H1 (cell line): Measurements from ENCODE around the gene ASB13. TPM values are rescaled to one million over a fixed set of nuclear protein-coding genes. Genes with fewer than 3 reads are reported as not detected.
"Not testable (repeated sequence)": the region's sequence is repeated elsewhere in the genome, so short reads cannot be mapped to it uniquely, and the experiment has no call there.

Source experiments
- CTCF ChIA-PET: fragments of 300-600 bp; sonication (Branson Sonifier 250); formaldehyde crosslinking; loops from one replicate; lab custom pipeline; 2021; ENCODE audit not compliant: partially characterized antibody; lab: Charles Lee
- POLR2A ChIA-PET: fragments of 300-600 bp; sonication (Branson Sonifier 250); formaldehyde crosslinking; loops from one replicate; lab custom pipeline; 2021; ENCODE audit warnings: inconsistent platforms; ENCODE audit not compliant: partially characterized antibody; lab: Charles Lee
- DNase-seq, 2 experiments: peaks; one replicate each; pipeline versions ENCODE4 v3.0.0 to v3.0.0-alpha.2; 2010 to 2022; ENCODE audit warnings: low spot score in 2 of 2, low read depth in 1 of 2, mixed read lengths in 1 of 2
- FAIRE-seq: peaks from 2 replicates; lab custom pipeline; 2011; peaks lifted over from hg19 to GRCh38; lab: Jason Lieb, UNC
- H2AFZ ChIP-seq: 2 replicates; pipeline ENCODE4 v1.8.1; 2012; ENCODE audit warnings: low read length, inconsistent platforms
- H2AK5ac ChIP-seq: 2 replicates; pipeline ENCODE4 v1.6.1; 2013; ENCODE audit warnings: low read depth, low read length
- H2BK120ac ChIP-seq: replicated peaks from 2 replicates; pipeline ENCODE3; 2013; ENCODE audit warnings: low read depth, low read length, inconsistent platforms
- H2BK12ac ChIP-seq: 2 replicates; pipeline ENCODE4 v1.6.1; 2013; ENCODE audit warnings: low read depth, low read length
- H2BK15ac ChIP-seq: 2 replicates; pipeline ENCODE4 v1.6.1; 2013; ENCODE audit warnings: low read length
- H2BK20ac ChIP-seq: 2 replicates; pipeline ENCODE4 v1.6.1; 2013; ENCODE audit warnings: low read length
- H2BK5ac ChIP-seq: 2 replicates; pipeline ENCODE4 v1.6.1; 2013; ENCODE audit warnings: low read depth, low read length
- H3K14ac ChIP-seq: 2 replicates; pipeline ENCODE4 v1.6.1; 2013; ENCODE audit warnings: inconsistent platforms; ENCODE audit not compliant: insufficient read length
- H3K18ac ChIP-seq: 2 replicates; pipeline ENCODE4 v1.6.1; 2013; ENCODE audit warnings: low read length; ENCODE audit errors: extremely low read depth
- H3K23ac ChIP-seq: 2 replicates; pipeline ENCODE4 v1.6.1; 2013; ENCODE audit warnings: inconsistent platforms; ENCODE audit not compliant: insufficient read length
- H3K23me2 ChIP-seq: 2 replicates; pipeline ENCODE4 v1.6.1; 2013; ENCODE audit warnings: low read depth, low read length
- H3K27ac ChIP-seq: 2 replicates; pipeline ENCODE4 v1.6.1; 2011; ENCODE audit warnings: low read depth, low read length, inconsistent platforms
- H3K27me3 ChIP-seq, 4 experiments: replicated peaks in 1 of 4; 1 replicate in 1 of 4; 2 replicates in 3 of 4; pipeline versions ENCODE4 v1.6.1 to v1.8.1; 2011 to 2013; ENCODE audit warnings: low read length in 3 of 4, mild to moderate bottlenecking in 3 of 4, inconsistent platforms in 2 of 4, mixed read lengths in 2 of 4, moderate library complexity in 1 of 4; ENCODE audit not compliant: control insufficient read depth in 3 of 4, insufficient read depth in 3 of 4; ENCODE audit errors: extremely low read depth in 1 of 4
- H3K36me3 ChIP-seq, 4 experiments: 2 replicates each; pipeline versions ENCODE4 v1.6.1 to v1.8.1; 2011 to 2013; ENCODE audit warnings: mild to moderate bottlenecking in 4 of 4, low read length in 3 of 4, moderate library complexity in 2 of 4, control low read depth in 1 of 4, inconsistent platforms in 1 of 4; ENCODE audit not compliant: insufficient read depth in 4 of 4, control insufficient read depth in 2 of 4
- H3K4ac ChIP-seq: replicated peaks from 2 replicates; pipeline ENCODE3; 2013; ENCODE audit warnings: low read length, low read depth, mixed read lengths, inconsistent platforms; ENCODE audit not compliant: insufficient read length
- H3K4me1 ChIP-seq, 4 experiments: replicated peaks in 1 of 4; 1 replicate in 1 of 4; 2 replicates in 3 of 4; pipeline versions ENCODE4 v1.6.1 to v1.8.1; 2011 to 2013; ENCODE audit warnings: low read length in 3 of 4, inconsistent platforms in 2 of 4, mixed read lengths in 1 of 4; ENCODE audit not compliant: insufficient read depth in 4 of 4, control insufficient read depth in 3 of 4
- H3K4me2 ChIP-seq, 2 experiments: 2 replicates each; pipeline versions ENCODE4 v1.6.1 to v1.8.1; 2011 to 2013; ENCODE audit warnings: low read depth in 2 of 2, low read length in 2 of 2, control low read depth in 1 of 2, inconsistent platforms in 1 of 2, mild to moderate bottlenecking in 1 of 2; ENCODE audit not compliant: insufficient read depth in 1 of 2
- H3K4me3 ChIP-seq, 4 experiments: fragments of 200-600, 300-600 bp in 1 of 4; sonication (generic), shearing (Covaris generic), sonication (Bioruptor Twin) in 1 of 4; 2 replicates each; pipeline versions ENCODE4 v1.5.1 to v1.8.1; 2011 to 2016; ENCODE audit warnings: low read length in 4 of 4, low read depth in 3 of 4, control low read depth in 2 of 4, inconsistent platforms in 2 of 4, mild to moderate bottlenecking in 2 of 4, mixed read lengths in 1 of 4, moderate library complexity in 1 of 4; ENCODE audit not compliant: insufficient read depth in 2 of 4; ENCODE audit errors: extremely low read depth in 1 of 4
- H3K56ac ChIP-seq: replicated peaks from 2 replicates; pipeline ENCODE3; 2013; ENCODE audit warnings: low read depth, mild to moderate bottlenecking, mixed read lengths, low read length, inconsistent platforms; ENCODE audit not compliant: insufficient read length
- H3K79me1 ChIP-seq: 2 replicates; pipeline ENCODE4 v1.6.1; 2013; ENCODE audit warnings: low read depth, low read length, control low read depth
- H3K79me2 ChIP-seq, 2 experiments: 2 replicates each; pipeline versions ENCODE4 v1.6.1 to v1.8.1; 2012 to 2013; ENCODE audit warnings: low read length in 2 of 2, mild to moderate bottlenecking in 2 of 2, inconsistent platforms in 1 of 2; ENCODE audit not compliant: insufficient read depth in 2 of 2, control insufficient read depth in 1 of 2
- H3K9ac ChIP-seq, 4 experiments: replicated peaks in 1 of 4; 1 replicate in 1 of 4; 2 replicates in 3 of 4; pipeline versions ENCODE4 v1.6.1 to v1.8.1; 2011 to 2013; ENCODE audit warnings: low read depth in 3 of 4, low read length in 3 of 4, control low read depth in 2 of 4, mild to moderate bottlenecking in 2 of 4, moderate library complexity in 2 of 4, inconsistent platforms in 1 of 4; ENCODE audit errors: extremely low read depth in 1 of 4
- H3K9me3 ChIP-seq, 2 experiments: 2 replicates each; pipeline versions ENCODE4 v1.6.1 to v1.8.1; 2012 to 2013; ENCODE audit warnings: mild to moderate bottlenecking in 2 of 2, moderate library complexity in 2 of 2, control low read depth in 1 of 2, inconsistent platforms in 1 of 2, low read depth in 1 of 2, low read length in 1 of 2, mixed read lengths in 1 of 2; ENCODE audit not compliant: insufficient read depth in 2 of 2
- H4K20me1 ChIP-seq, 2 experiments: replicated peaks in 1 of 2; 2 replicates each; pipeline versions ENCODE3 to v1.8.1; 2011 to 2013; ENCODE audit warnings: inconsistent platforms in 2 of 2, low read length in 2 of 2, mild to moderate bottlenecking in 1 of 2; ENCODE audit not compliant: insufficient read depth in 2 of 2, control insufficient read depth in 1 of 2
- H4K5ac ChIP-seq: 2 replicates; pipeline ENCODE4 v1.6.1; 2013; ENCODE audit warnings: low read length, low read depth, mixed read lengths, inconsistent platforms; ENCODE audit not compliant: insufficient read length
- H4K8ac ChIP-seq: 2 replicates; pipeline ENCODE4 v1.8.0; 2013; ENCODE audit warnings: mild to moderate bottlenecking, moderate library complexity, low read length, inconsistent platforms; ENCODE audit not compliant: insufficient read depth; ENCODE audit errors: extremely low read depth
- H4K91ac ChIP-seq: replicated peaks from 2 replicates; pipeline ENCODE3; 2013; ENCODE audit warnings: low read length, mixed read lengths, inconsistent platforms; ENCODE audit not compliant: insufficient read length
- WGBS, 2 experiments: shearing (Covaris generic) in 1 of 2; methylation state at CpG; one replicate each; pipeline versions ENCODE4 v1.1.6 to v1.1.7; 2013 to 2015; ENCODE audit warnings: low lambda C conversion rate in 2 of 2, mixed read lengths in 2 of 2, inconsistent platforms in 1 of 2, low coverage in 1 of 2, missing lambda C conversion rate in 1 of 2; ENCODE audit not compliant: insufficient replicate concordance in 2 of 2, insufficient coverage in 1 of 2, insufficient read length in 1 of 2; ENCODE audit errors: extremely low coverage in 1 of 2, missing lambda C conversion rate in 1 of 2; 5-methylcytosine and 5-hydroxymethylcytosine counted together
- polyA plus RNA-seq, 7 experiments: library from polyadenylated mRNA; depleted of rRNA in 3 of 7; stranded (reverse) in 5 of 7; unstranded in 2 of 7; fragments of >200 nt in 5 of 7; fragments of 200-250 nt in 2 of 7; gene quantifications; 1 replicate in 5 of 7; 2 replicates in 1 of 7; 4 replicates in 1 of 7; pipeline versions ENCODE4 v1.2.1 to v1.2.3, GENCODE V29; 2011 to 2013; ENCODE audit warnings: missing spikeins in 2 of 7, mixed read lengths in 2 of 7
- total RNA-seq: library from RNA; stranded (reverse); fragmentation: NEBNext Ultra II Directional; extraction: Animal tissue kit (Norgen Biotek cat#: 25700); gene quantifications from 2 replicates; pipeline ENCODE4 v1.2.1, GENCODE V29; 2021

ASB13 gene
- total and polyA plus RNA-seq, 2 of the 8 experiments (the other 6 are each of a cell fraction or from before 2014, with no cell fraction given) = 12.3 to 20.2 TPM

GRCh38 chr10:5621371-5621770 is 45.0 kb downstream of the ASB13 start:
- not testable (repeated sequence) for H3K4ac ChIP-seq, DNase-seq, H2AK5ac ChIP-seq, H3K79me1 ChIP-seq, H4K91ac ChIP-seq, H3K9ac ChIP-seq, H3K9me3 ChIP-seq, H2AFZ ChIP-seq, H3K27me3 ChIP-seq, H3K23me2 ChIP-seq, FAIRE-seq, H3K4me2 ChIP-seq, H2BK5ac ChIP-seq, H3K36me3 ChIP-seq, H4K8ac ChIP-seq, H3K14ac ChIP-seq, H3K18ac ChIP-seq, H4K20me1 ChIP-seq, H3K23ac ChIP-seq, H2BK12ac ChIP-seq, H2BK120ac ChIP-seq, H3K27ac ChIP-seq, H3K79me2 ChIP-seq, H3K56ac ChIP-seq, H3K4me1 ChIP-seq, H3K4me3 ChIP-seq, H4K5ac ChIP-seq, H2BK20ac ChIP-seq, H2BK15ac ChIP-seq
- POLR2A ChIA-PET = interaction anchor here (0.9 kb wide), 1 partner anchor 175 kb away, joined by 3 read pairs; no protein-coding TSS in a partner anchor
- 86% methylated on average over 6 of the region's 6 CpGs; no CpG with 5 or more reads in 1 of the 2 experiments for WGBS, 2 experiments
- CTCF ChIA-PET = interaction anchor here (1.5 to 14.0 kb wide), 13 partner anchors 11 to 771 kb away, joined by 3 to 200 read pairs (median 8); partner anchors contain the start of gene CALML5
